NT2/D1 (cell line): ENCODE results near the gene NUP50.

Source experiments
- DNase-seq: peaks from one replicate; pipeline ENCODE4 v3.0.0-alpha.2; 2011; ENCODE audit warnings: low read depth, low spot score
- H3K27me3 ChIP-seq: 2 replicates; pipeline ENCODE4 v1.6.0; 2011; ENCODE audit warnings: mild to moderate bottlenecking; ENCODE audit not compliant: insufficient read length, insufficient read depth
- H3K36me3 ChIP-seq: 2 replicates; pipeline ENCODE4 v1.6.1; 2011; ENCODE audit warnings: mild to moderate bottlenecking, low read length, mixed read lengths; ENCODE audit not compliant: insufficient read depth, insufficient read length
- H3K4me1 ChIP-seq: 2 replicates; pipeline ENCODE4 v1.5.1; 2011; ENCODE audit not compliant: insufficient read depth, insufficient read length
- H3K4me3 ChIP-seq: 2 replicates; pipeline ENCODE4 v1.5.1; 2011; ENCODE audit warnings: low read depth; ENCODE audit not compliant: insufficient read length
- H3K9ac ChIP-seq: 2 replicates; pipeline ENCODE4 v1.6.0; 2011; ENCODE audit warnings: low read depth; ENCODE audit not compliant: insufficient read length
- H3K9me3 ChIP-seq: 2 replicates; pipeline ENCODE4 v1.5.1; 2011; ENCODE audit warnings: mild to moderate bottlenecking, low read length; ENCODE audit not compliant: insufficient read depth
- SUZ12 ChIP-seq: IDR thresholded peaks from 2 replicates; pipeline ENCODE4 v1.6.1; 2011; ENCODE audit not compliant: insufficient read length, insufficient read depth; ENCODE audit errors: extremely low read depth
- YY1 ChIP-seq: IDR thresholded peaks from 2 replicates; pipeline ENCODE4 v1.6.1; 2011; ENCODE audit not compliant: insufficient read length, insufficient read depth
- ZNF274 ChIP-seq: IDR thresholded peaks from 2 replicates; pipeline ENCODE4 v1.6.1; 2011; ENCODE audit warnings: mild to moderate bottlenecking, low read depth, low read length

NUP50 gene

GRCh38 chr22:45218976-45219375 lies 55.3 kb downstream of the NUP50 start:
- Histone ChIP-seq H3K9ac (no peak overlapping the region), H3K36me3 (peaks cover 3% of the 10 kb centered on the region), H3K27me3 (no peaks in the 10 kb centered on the region), H3K4me3 (no peak overlapping the region), H3K9me3 (no peaks in the 10 kb centered on the region), H3K4me1 (peaks cover 4% of the 10 kb centered on the region)
- DNase-seq, result no peak
- TF ChIP-seq YY1 (no peak), ZNF274 (no peak)

GRCh38 chr22:45221201-45221600 lies 57.5 kb downstream of the NUP50 start:
- Histone ChIP-seq H3K36me3 (peaks cover under 1% of the 10 kb centered on the region), H3K27me3 (no peaks in the 10 kb centered on the region), H3K4me3 (no peak overlapping the region), H3K9me3 (no peaks in the 10 kb centered on the region), H3K9ac (no peak overlapping the region), H3K4me1 (peaks cover 10% of the 10 kb centered on the region)
- no peak for DNase-seq
- no peak for TF ChIP-seq SUZ12
- TF ChIP-seq YY1, result no peak
- no peak for TF ChIP-seq ZNF274

- H3K9ac ChIP-seq, result no peak overlapping the region
- no peaks in the 10 kb centered on the region for H3K9me3 ChIP-seq
- no peaks in the 10 kb centered on the region for H3K27me3 ChIP-seq
- no peak for TF ChIP-seq YY1
- TF ChIP-seq ZNF274, result no peak
- no peak for TF ChIP-seq SUZ12
- H3K4me1 ChIP-seq, result peaks cover 20% of the 10 kb centered on the region
- DNase-seq, result no peak
- no peak overlapping the region for H3K4me3 ChIP-seq
- peaks cover 2% of the 10 kb centered on the region for H3K36me3 ChIP-seq
Measured at GRCh38 chr22:45223304-45224117, 59.8 kb downstream of the NUP50 start.

GRCh38 chr22:45224331-45224730 lies 60.6 kb downstream of the NUP50 start:
- Histone ChIP-seq H3K9me3 (no peaks in the 10 kb centered on the region), H3K27me3 (no peaks in the 10 kb centered on the region), H3K4me1 (peaks cover 20% of the 10 kb centered on the region)

GRCh38 chr22:45224988-45225731 lies 61.4 kb downstream of the NUP50 start:
- Histone ChIP-seq H3K27me3 (no peaks in the 10 kb centered on the region), H3K4me1 (peaks cover 20% of the 10 kb centered on the region), H3K9me3 (no peaks in the 10 kb centered on the region), H3K36me3 (peaks cover 2% of the 10 kb centered on the region), H3K4me3 (no peak overlapping the region), H3K9ac (peak overlapping the region; percentile 21)
- no peak for DNase-seq
- no peak for TF ChIP-seq ZNF274
- TF ChIP-seq YY1, result no peak
- TF ChIP-seq SUZ12, result no peak

More at GRCh38 chr22:45224331-45224730, 60.6 kb downstream of the NUP50 start:
- no peak overlapping the region for H3K9ac ChIP-seq
- TF ChIP-seq YY1 (no peak), SUZ12 (no peak), ZNF274 (no peak)
- no peak overlapping the region for H3K4me3 ChIP-seq
- peaks cover 2% of the 10 kb centered on the region for H3K36me3 ChIP-seq
- no peak for DNase-seq

GRCh38 chr22:45225732-45226502 lies 62.2 kb downstream of the NUP50 start:
- Histone ChIP-seq H3K4me1 (peaks cover 20% of the 10 kb centered on the region), H3K9me3 (no peaks in the 10 kb centered on the region), H3K36me3 (peaks cover 2% of the 10 kb centered on the region), H3K27me3 (no peaks in the 10 kb centered on the region), H3K4me3 (no peak overlapping the region), H3K9ac (no peak overlapping the region)
- DNase-seq, result no peak
- no peak for TF ChIP-seq ZNF274
- TF ChIP-seq SUZ12, result no peak
- no peak for TF ChIP-seq YY1
